K562 (cell line): Measurements from ENCODE around the gene MYL4. TPM values are rescaled to one million over a fixed set of nuclear protein-coding genes. Genes with fewer than 3 reads are reported as not detected.
A peak's percentile ranks its signal among the peaks of the same experiment; 100 is the strongest.

Experiments
- BHLHE40 ChIP-seq: IDR thresholded peaks from 2 replicates; pipeline ENCODE4 v1.6.1; 2011; ENCODE audit warnings: low read length, improper control_type of control experiment
- CCNT2 ChIP-seq: IDR thresholded peaks from 2 replicates; pipeline ENCODE4 v1.6.1; 2011; ENCODE audit warnings: borderline replicate concordance, low read depth, mild to moderate bottlenecking, moderate library complexity, mixed read lengths, low read length; ENCODE audit not compliant: insufficient read length; ENCODE audit errors: extremely low read depth
- ELF2 ChIP-seq: fragments of 250-450 bp; sonication (Bioruptor Pico); IDR thresholded peaks from 2 replicates; pipeline ENCODE4 v1.5.0; 2021; ENCODE audit warnings: mild to moderate bottlenecking
- ETS2 ChIP-seq: IDR thresholded peaks from 2 replicates; pipeline ENCODE4 v1.6.1; 2016; ENCODE audit warnings: borderline replicate concordance, missing genetic modification characterization, mild to moderate bottlenecking, moderate library complexity, missing compliant biosample characterization; ENCODE audit not compliant: poor library complexity, severe bottlenecking
- GATAD2A ChIP-seq: fragments of 450-650 bp; IDR thresholded peaks from 2 replicates; pipeline ENCODE4 v1.6.1; 2017
- MYNN ChIP-seq, 2 experiments: sonication (generic); formaldehyde crosslinking in 1 of 2; IDR thresholded peaks; 2 replicates each; pipeline versions ENCODE4 v1.5.0 to v1.6.1; 2016 to 2020; ENCODE audit warnings: antibody characterized with exemption in 1 of 2, missing genetic modification reagents in 1 of 2
- NRF1 ChIP-seq, 2 experiments: fragments of 450-650 bp; IDR thresholded peaks in 1 of 2; conservative IDR thresholded peaks in 1 of 2; 2 replicates each; pipeline ENCODE4 v1.6.1; 2014; ENCODE audit warnings: mild to moderate bottlenecking in 2 of 2
- SRSF3 ChIP-seq: fragments of 200-400 bp; formaldehyde crosslinking; IDR thresholded peaks from 2 replicates; pipeline ENCODE4 v1.6.1; 2016; ENCODE audit warnings: mild to moderate bottlenecking, low read length, moderate library complexity; ENCODE audit not compliant: insufficient read depth
- TSHZ1 ChIP-seq: fragments of 250-450 bp; sonication (Bioruptor Pico); IDR thresholded peaks from 2 replicates; pipeline ENCODE4 v1.4.0; 2020; ENCODE audit warnings: mild to moderate bottlenecking, moderate library complexity
- ZC3H11A ChIP-seq: IDR thresholded peaks from 2 replicates; pipeline ENCODE4 v1.6.1; 2012; ENCODE audit warnings: low read depth, low read length, improper control_type of control experiment
- ZEB2 ChIP-seq: fragments of 450-650 bp; IDR thresholded peaks from 2 replicates; pipeline ENCODE4 v1.6.1; 2016
- ZNF655 ChIP-seq: fragments of 250-450 bp; sonication (Bioruptor Pico); IDR thresholded peaks from 2 replicates; pipeline ENCODE4 v1.5.0; 2021
- ZNF707 ChIP-seq: fragments of 250-450 bp; sonication (Bioruptor Pico); conservative IDR thresholded peaks from 2 replicates; pipeline ENCODE4 v1.8.0; 2022; ENCODE audit warnings: inconsistent platforms, mild to moderate bottlenecking, moderate library complexity
- polyA plus RNA-seq, 8 experiments: library from polyadenylated mRNA; depleted of rRNA in 4 of 8; stranded (reverse) in 5 of 8; unstranded in 3 of 8; fragments of >200 nt; fragmentation: Nextera tagmentation in 2 of 8; fragmentation: Illumina TruSeq in 1 of 8; extraction: Ambion mirVana in 2 of 8; extraction: Trizol in 1 of 8; gene quantifications; 2 replicates each; pipeline versions ENCODE4 v1.2.1 to v1.2.3, GENCODE V29; 2011 to 2014; ENCODE audit warnings: inconsistent platforms in 1 of 8, missing spikeins in 1 of 8
- total RNA-seq, 7 experiments: library from RNA; depleted of rRNA in 6 of 7; stranded (reverse); fragments of >200 nt in 6 of 7; fragmentation: Illumina TruSeq in 2 of 7; extraction: Trizol in 2 of 7; gene quantifications; 2 replicates each; pipeline versions ENCODE4 v1.2.1 to v1.2.3, GENCODE V29; 2011 to 2021; ENCODE audit warnings: low replicate concordance in 1 of 7
- TF ChIP-seq, protein P1 (sequence below): sonication (generic); formaldehyde crosslinking; IDR thresholded peaks from 2 replicates; pipeline ENCODE4 v1.8.1; 2022; ENCODE audit warnings: missing genetic modification reagents
- TF ChIP-seq, protein P2 (sequence below), 3 experiments: fragments of 200-800 bp in 1 of 3; fragments of 250-450 bp in 1 of 3; fragments of 450-650 bp in 1 of 3; sonication (Bioruptor Pico) in 1 of 3; sonication (Bioruptor generic) in 1 of 3; formaldehyde crosslinking in 1 of 3; IDR thresholded peaks; 2 replicates each; pipeline versions ENCODE4 v1.6.1 to v1.8.0; 2016 to 2022; ENCODE audit warnings: mild to moderate bottlenecking in 2 of 3, missing genetic modification characterization in 2 of 3, missing compliant biosample characterization in 1 of 3, moderate library complexity in 1 of 3
- TF ChIP-seq, protein P3 (sequence below): fragments of 450-650 bp; IDR thresholded peaks from 2 replicates; pipeline ENCODE4 v1.6.1; 2016; ENCODE audit warnings: missing biosample characterization, missing genetic modification characterization

The MYL4 gene
- total and polyA plus RNA-seq, 9 of the 15 experiments (the other 6 are each of a cell fraction or from before 2014, with no cell fraction given), result 117 to 423 (median 221) TPM

- TF ChIP-seq TSHZ1 (CRISPR knock-in tag), result no peak
- TF ChIP-seq MYNN (IDR thresholded peaks at IDR 0.05), result 0 out of 2 replicates have a peak, but pooled peaks have one; percentile 48
- TF ChIP-seq MYNN (CRISPR knock-in tag; IDR thresholded peaks at IDR 0.05), result no peak
- TF ChIP-seq ZNF655 (CRISPR knock-in tag), result no peak
- TF ChIP-seq BHLHE40, result peak; percentile 86; the same call in 1 of the 2 replicates
- no peak for TF ChIP-seq ZC3H11A
- TF ChIP-seq SRSF3, result no peak
- TF ChIP-seq ETS2 (tag), result no peak
- peak; percentile 70 for TF ChIP-seq CCNT2
- TF ChIP-seq, protein P1, sequence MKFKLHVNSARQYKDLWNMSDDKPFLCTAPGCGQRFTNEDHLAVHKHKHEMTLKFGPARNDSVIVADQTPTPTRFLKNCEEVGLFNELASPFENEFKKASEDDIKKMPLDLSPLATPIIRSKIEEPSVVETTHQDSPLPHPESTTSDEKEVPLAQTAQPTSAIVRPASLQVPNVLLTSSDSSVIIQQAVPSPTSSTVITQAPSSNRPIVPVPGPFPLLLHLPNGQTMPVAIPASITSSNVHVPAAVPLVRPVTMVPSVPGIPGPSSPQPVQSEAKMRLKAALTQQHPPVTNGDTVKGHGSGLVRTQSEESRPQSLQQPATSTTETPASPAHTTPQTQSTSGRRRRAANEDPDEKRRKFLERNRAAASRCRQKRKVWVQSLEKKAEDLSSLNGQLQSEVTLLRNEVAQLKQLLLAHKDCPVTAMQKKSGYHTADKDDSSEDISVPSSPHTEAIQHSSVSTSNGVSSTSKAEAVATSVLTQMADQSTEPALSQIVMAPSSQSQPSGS (CRISPR knock-in tag), result no peak
- TF ChIP-seq NRF1 (conservative IDR thresholded peaks at IDR 0.05 in 1 of 2, IDR thresholded peaks at IDR 0.05 in 1 of 2), result no peak
- TF ChIP-seq ZEB2, result peak; percentile 94
- TF ChIP-seq, protein P2, sequence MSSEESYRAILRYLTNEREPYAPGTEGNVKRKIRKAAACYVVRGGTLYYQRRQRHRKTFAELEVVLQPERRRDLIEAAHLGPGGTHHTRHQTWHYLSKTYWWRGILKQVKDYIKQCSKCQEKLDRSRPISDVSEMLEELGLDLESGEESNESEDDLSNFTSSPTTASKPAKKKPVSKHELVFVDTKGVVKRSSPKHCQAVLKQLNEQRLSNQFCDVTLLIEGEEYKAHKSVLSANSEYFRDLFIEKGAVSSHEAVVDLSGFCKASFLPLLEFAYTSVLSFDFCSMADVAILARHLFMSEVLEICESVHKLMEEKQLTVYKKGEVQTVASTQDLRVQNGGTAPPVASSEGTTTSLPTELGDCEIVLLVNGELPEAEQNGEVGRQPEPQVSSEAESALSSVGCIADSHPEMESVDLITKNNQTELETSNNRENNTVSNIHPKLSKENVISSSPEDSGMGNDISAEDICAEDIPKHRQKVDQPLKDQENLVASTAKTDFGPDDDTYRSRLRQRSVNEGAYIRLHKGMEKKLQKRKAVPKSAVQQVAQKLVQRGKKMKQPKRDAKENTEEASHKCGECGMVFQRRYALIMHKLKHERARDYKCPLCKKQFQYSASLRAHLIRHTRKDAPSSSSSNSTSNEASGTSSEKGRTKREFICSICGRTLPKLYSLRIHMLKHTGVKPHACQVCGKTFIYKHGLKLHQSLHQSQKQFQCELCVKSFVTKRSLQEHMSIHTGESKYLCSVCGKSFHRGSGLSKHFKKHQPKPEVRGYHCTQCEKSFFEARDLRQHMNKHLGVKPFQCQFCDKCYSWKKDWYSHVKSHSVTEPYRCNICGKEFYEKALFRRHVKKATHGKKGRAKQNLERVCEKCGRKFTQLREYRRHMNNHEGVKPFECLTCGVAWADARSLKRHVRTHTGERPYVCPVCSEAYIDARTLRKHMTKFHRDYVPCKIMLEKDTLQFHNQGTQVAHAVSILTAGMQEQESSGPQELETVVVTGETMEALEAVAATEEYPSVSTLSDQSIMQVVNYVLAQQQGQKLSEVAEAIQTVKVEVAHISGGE (CRISPR knock-in tag; IDR thresholded peaks at IDR 0.05), result peak in 1 of 3 experiments; percentile 55; a peak in 2 of 6 replicates
- TF ChIP-seq GATAD2A, result no peak
- TF ChIP-seq ZNF707 (CRISPR knock-in tag), result no peak
- no peak for TF ChIP-seq ELF2
- TF ChIP-seq, protein P3, sequence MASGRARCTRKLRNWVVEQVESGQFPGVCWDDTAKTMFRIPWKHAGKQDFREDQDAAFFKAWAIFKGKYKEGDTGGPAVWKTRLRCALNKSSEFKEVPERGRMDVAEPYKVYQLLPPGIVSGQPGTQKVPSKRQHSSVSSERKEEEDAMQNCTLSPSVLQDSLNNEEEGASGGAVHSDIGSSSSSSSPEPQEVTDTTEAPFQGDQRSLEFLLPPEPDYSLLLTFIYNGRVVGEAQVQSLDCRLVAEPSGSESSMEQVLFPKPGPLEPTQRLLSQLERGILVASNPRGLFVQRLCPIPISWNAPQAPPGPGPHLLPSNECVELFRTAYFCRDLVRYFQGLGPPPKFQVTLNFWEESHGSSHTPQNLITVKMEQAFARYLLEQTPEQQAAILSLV (tag), result no peak
Measured at GRCh38 chr17:47265983-47266541, 56.9 kb downstream of the MYL4 start (continued).
